HG02973 (cell line): ENCODE measurements around the gene SMARCE1.

Experiments
- ATAC-seq: cut with Tn5 transposase; IDR thresholded peaks from one replicate; pipeline ENCODE4 v1.9.1; 2021; ENCODE audit warnings: moderate library complexity; ENCODE audit not compliant: unreplicated experiment

The SMARCE1 gene

GRCh38 chr17:40613467-40614154 lies 34.0 kb downstream of the SMARCE1 start:
- no peak for ATAC-seq

GRCh38 chr17:40612599-40613244 lies 34.9 kb downstream of the SMARCE1 start:
- no peak for ATAC-seq

GRCh38 chr17:40611840-40612474 lies 35.7 kb downstream of the SMARCE1 start:
- ATAC-seq = no peak

- ATAC-seq = no peak
Measured at GRCh38 chr17:40610359-40610758, 37.3 kb downstream of the SMARCE1 start.

- ATAC-seq = no peak
Measured at GRCh38 chr17:40608061-40608581, 39.5 kb downstream of the SMARCE1 start.

GRCh38 chr17:40607641-40608040 lies 40.0 kb downstream of the SMARCE1 start:
- no peak for ATAC-seq

GRCh38 chr17:40606548-40607353 lies 40.9 kb downstream of the SMARCE1 start:
- ATAC-seq = no peak

GRCh38 chr17:40605306-40605705 lies 42.3 kb downstream of the SMARCE1 start:
- ATAC-seq = no peak

- ATAC-seq = no peak
Measured at GRCh38 chr17:40604327-40605080, 43.1 kb downstream of the SMARCE1 start.

- ATAC-seq = no peak
Measured at GRCh38 chr17:40602445-40603443, 44.9 kb downstream of the SMARCE1 start.

GRCh38 chr17:40600486-40601046 lies 47.1 kb downstream of the SMARCE1 start:
- no peak for ATAC-seq

GRCh38 chr17:40599468-40599763 lies 48.2 kb downstream of the SMARCE1 start:
- ATAC-seq = no peak

- ATAC-seq = peak; percentile 66
Measured at GRCh38 chr17:40598619-40599467, 48.8 kb downstream of the SMARCE1 start.

GRCh38 chr17:40598301-40598618 lies 49.4 kb downstream of the SMARCE1 start:
- ATAC-seq = no peak

GRCh38 chr17:40597556-40598300 lies 49.9 kb downstream of the SMARCE1 start:
- ATAC-seq = no peak

GRCh38 chr17:40597156-40597555 lies 50.5 kb downstream of the SMARCE1 start:
- ATAC-seq = no peak

- ATAC-seq = no peak
Measured at GRCh38 chr17:40596261-40596919, 51.2 kb downstream of the SMARCE1 start.
